GM19455 (cell line): ENCODE measurements around the gene FANCE.
"Not testable (repeated sequence)": the region's sequence is repeated elsewhere in the genome, so short reads cannot be mapped to it uniquely, and the experiment has no call there.

Experiments
- ATAC-seq: cut with Tn5 transposase; IDR thresholded peaks from one replicate; pipeline ENCODE4 v1.9.1; 2021; ENCODE audit not compliant: unreplicated experiment

Gene FANCE

DNA sequence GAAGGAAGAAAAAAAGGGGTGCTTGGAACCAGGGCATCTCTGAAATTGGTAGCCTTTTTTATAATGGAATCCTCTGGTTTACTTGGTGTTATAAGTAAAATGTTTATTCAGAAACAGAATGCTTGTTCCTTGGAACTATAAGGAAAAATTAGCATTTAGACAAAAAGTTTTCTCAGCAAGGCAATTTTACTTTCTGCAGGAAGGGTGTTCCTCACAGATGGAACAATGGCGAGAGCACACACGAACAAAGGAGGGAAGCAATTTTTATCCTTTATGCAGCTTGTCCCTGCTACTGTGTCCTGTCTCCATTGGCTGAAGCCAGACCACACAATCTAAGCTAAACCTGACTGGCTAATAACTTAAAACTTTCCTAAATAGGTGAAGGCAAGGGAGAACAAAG, 22.7 kb upstream of the FANCE start:
- no peak for ATAC-seq

DNA sequence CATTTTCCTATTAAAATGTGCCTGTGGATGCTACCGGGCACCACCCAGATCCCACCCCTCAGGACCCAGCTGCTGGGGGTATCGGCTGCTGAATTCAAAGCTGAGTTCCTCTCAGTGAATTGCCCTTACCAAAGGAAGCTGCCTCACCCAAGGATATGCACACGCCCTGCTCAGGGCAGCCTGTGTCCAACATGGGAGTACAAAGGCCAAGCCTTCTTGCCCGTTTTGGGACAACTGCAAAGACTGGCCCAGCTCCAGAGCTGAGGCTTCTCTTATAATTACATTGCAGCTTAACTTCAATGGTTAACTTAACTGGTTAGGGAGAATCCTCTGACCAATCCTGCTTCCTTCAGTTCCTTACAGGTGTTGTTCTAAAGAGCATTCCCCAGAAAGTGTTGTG, 19.8 kb upstream of the FANCE start:
- no peak for ATAC-seq

DNA sequence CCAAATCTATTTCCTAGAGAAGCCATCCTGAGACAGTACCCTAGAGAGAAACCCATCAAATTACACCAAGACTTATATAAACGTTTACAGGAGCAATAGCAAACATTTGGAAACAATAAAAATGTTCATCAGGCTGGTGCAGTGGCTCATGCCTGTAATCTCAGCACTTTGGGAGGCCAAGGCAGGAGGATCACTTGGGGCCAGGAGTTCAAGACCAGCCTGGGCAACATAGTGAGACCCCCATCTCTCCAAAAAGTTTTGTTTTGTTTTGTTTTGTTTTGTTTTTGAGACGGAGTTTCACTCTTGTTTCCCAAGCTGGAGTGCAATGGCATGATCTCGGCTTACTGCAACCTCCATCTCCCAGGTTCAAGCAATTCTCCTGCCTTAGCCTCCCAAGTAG, 19.4 kb upstream of the FANCE start:
- ATAC-seq, result not testable (repeated sequence)

DNA sequence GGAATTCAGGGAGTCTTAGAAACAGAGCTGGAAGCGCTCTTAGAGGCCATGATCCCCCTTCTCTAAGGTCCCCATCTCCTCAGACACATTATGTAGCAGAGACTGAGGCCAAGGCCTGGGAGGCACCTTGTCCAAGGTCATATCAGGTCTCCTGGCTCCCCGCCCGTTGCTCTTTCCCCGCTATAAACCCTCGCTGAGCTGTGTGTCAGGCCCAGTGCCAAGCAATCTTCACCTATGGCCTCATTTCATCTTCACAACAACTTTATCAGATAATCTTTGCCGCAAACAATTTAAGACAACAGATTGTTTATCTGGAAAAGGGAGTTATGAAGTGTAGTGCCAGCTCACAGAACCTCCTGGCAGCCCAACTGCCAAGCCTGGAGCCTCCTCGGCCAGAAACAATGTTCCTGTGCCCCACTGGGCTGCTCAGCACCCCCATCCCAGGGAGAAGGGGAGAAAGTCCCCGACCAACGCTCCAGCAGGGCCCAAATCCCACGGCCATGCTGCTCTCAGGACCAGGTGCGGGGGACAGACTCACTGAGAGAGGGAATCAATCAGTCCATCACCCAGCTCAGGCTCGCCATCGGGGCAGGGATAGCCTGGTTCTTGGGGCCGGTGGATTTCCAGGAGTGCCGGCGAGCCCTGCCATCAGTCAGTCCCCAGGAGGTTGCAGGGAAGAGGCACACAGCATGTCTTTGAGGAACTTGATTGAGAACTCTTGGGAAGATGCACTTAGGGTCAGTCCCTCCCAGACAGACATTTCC, 16.9 kb upstream of the FANCE start:
- ATAC-seq, result no peak

DNA sequence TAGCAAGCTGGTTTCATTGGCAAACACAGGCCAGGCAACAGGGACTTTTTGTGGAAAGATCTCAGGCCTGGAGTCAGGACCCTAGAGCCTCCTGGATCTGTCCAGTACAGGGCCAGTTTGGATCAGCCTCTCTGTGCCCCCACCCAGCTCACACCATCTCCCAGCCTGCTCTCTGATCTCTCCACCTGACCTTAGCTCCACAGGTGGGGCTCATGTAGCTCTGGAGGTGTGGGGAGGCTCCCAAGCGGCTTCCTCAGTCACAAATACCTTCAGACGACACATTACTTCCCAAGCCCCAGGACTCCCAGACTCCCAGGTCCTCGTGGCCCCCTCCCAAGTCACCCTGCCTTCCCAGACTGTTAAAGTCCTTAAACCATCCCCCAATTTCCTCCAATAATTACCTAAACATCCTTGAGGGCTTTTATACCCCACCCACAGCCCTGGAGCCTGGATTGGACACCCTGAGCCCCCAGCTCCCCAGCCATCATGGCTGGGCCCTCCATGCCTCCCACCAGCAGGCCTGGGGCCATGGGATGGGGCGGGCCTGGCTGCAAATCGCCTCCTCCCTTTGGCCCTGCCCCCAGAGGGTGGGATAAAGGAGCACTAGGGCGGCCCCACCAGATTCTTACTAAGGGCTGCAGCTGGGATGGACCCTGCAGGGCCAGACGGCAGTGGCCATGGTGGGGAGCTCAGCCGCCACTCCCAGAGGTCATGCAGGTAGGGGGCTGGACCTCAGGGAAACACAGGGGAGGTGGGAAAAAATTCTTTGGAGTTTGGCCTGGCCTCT, 15.9 kb upstream of the FANCE start:
- no peak for ATAC-seq

DNA sequence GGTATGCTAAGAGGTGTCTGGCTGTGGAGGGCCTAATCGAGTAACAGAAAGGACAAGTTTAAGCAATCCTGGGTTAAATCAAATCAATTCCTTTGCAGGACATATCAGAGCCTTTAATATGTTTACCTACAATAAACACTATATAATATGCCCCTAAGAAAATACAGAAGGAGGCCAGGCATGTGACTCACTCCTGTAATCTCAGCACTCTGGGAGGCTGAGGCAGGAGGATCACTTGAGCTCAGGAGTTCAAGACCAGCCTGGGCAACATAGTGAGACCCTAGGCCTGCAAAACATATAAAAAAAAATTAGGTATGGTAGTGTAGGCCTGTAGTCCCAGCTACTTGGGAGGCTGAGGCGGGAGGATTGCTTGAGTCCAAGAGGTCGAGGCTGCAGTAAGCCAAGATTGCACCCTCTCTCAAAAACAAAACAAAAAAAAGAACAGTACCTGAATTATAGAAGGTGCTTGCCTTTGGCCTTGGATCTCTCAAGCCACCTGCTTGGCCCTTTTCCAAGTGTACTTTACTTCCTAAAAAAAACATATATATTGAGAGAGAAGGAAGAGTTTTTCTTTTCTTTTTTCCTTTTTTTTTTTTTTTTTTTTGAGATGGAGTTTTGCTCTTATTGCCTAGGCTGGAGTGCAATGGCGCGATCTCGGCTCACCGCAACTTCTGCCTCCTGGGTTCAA, 13.6 kb upstream of the FANCE start:
- not testable (repeated sequence) for ATAC-seq

DNA sequence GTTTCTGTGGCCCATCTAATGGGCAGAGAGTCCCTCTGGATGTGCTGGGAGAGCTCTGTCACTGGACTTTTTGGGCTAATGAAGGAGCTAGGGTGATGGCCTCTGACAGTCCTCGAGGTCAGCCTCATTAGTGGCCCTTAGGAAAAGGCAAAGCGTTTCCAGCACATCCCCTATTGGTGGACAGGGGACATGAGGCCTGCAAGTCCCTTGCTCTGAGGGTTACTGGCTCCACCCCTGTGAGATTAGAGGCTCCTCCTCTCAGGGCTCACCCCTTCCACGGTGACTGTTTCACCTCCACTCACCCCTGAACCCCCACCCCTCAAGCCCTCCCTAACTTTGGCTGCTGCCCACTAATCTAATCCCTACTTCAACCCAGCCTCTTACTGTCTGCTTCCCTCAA, 12.8 kb upstream of the FANCE start:
- ATAC-seq, result no peak

DNA sequence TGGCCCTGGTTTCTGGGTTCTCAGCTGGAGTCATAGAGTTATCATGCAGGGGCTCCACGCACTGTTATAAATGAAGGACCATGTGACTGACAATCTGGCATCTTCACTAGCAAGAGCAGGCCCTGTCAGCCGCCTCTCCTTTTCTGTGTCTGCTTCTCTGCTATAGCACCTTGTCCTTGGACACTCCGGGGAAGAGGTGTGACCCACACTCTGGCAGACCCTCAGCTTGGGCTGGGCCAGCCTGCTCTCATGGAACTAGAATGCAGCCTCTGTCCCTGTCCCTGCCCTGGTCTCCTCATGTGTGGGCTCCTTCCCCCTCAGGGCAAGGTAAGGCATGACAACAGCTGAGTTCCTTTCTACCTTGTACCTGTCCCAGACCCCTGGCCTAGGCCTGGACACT, 10.9 kb upstream of the FANCE start:
- no peak for ATAC-seq

DNA sequence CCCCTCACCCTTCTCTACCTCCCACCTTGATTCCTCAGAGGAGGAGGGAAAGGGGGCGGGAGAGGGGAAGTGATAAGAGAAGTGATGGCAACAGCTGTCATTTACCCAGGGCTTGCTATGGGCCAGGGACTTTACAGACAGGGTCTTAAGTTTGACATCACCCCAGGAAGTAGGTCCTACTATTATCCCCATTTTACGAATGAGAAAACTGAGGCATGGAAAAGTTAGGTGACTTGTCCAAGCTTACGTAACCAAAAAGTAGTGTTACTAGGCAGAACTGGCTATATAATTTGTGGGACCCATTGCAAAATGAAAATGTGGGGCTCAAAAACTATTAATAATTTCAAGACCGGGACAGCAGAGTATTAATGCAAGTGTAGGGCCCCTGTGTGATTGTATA, 10.5 kb upstream of the FANCE start:
- ATAC-seq, result no peak

DNA sequence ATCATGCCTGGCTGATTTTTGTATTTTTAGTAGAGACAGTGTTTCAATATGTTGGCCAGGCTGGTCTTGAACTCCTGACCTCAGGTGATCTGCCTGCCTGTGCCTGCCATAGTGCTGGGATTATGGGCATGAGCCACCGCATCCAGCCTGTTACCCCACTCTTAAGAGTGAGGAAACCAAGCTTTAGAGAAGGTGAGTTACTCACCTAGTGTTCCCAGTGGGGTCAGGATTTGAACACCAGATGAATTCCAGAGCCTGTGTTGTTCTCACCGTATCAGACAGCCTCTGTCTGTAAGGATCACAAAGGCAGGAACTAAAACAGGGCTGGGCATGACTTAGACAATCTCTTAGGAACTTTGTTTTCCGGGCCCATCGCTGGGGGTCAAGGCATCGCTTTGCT, 9.4 kb upstream of the FANCE start:
- ATAC-seq, result no peak

DNA sequence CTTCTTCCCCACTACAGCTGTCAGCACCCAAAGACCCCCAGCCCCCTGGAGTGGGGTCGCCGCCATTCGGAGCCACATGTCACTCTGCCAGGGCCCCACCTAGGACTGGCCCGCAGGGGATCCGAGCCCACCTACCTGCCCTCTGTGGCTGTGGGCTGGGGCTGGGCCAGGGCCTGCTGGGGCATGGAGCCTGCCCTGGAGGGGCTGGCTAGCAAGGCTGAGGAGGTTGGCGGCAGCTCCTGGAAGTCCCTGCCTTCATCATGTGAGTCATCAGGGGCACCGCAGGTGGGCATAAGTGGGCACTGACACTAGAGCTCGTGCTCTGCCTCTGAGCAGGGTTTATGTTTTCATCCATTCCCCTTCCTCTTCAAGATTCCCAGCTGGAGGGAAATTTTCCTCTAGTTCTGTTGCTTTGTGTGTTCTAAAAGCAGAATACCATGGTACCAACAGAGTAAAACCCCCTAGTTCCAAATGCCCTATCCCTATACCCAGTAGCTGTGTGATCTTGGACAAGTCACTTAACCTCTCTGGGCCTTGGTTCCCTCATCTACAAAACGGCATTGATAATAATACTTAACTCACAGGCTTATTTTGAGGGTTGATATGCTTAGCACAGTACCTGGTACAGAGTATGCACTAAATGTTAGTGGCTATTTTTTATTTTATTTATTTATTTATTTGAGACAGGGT, 8.7 kb upstream of the FANCE start:
- no peak for ATAC-seq

DNA sequence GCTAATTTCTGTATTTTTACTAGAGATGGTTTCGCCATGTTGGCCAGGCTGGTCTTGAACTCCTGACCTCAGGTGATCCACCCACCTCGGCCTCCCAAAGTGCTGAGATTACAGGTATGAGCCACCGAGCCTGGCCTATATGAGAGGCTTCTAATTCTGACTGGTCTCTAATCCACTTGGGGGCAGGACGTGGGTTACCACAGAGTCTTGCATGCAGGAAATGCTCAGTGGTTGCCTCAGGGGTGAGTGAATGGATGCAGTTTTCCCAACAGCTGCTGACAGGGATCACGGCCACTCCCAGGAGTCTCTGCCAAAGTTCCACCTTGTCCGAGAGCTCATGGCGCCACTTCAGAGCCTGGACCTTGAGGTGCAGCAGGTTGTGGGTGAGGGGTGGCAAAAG, 6.4 kb upstream of the FANCE start:
- ATAC-seq, result no peak

DNA sequence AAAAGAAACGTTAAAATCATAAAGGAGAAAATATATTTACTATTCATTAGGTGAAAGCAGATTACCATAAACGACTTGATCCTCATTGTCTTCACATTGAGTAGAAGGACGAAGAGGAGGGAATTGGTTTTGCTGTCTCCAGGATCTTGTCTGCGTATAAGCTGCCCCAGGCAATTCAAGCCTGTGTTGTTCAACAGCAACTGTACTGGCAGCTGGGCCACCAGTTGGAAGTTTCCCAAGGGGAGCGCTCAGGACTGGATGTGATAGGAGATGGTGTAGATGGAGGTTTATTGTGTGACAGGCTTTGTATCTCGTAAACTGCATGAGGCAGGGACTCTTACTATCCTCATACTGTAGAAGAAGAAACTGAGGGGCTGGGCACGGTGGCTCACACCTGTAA, 3.9 kb upstream of the FANCE start:
- ATAC-seq, result no peak

DNA sequence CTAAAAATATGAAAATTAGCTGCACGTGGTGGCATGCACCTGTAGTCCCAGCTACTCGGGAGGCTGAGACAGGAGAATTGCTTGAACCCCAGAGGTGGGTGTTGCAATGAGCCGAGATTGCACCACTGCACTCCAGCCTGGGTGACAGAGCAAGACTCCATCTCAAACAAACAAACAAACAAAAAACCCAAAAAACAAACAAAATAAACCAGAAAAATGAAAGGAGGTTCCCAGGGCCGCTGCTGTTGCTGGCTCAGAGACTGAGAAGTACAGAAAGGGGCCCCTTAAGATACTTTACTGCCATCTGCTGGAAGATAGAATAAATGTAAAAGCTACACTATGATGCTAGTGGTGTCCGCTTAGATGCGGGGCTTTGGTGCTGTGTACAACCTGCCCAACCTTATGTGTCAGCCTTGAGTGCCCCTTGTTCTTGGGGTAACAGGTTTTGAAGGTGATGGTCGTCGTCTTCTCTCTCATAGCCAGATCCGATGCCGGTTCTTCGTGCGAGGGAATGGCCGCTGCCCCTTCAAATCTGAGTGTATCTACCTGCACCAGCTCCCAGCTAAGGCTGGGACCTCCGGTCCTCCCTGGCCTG, 2.8 kb upstream of the FANCE start:
- ATAC-seq, result no peak

DNA sequence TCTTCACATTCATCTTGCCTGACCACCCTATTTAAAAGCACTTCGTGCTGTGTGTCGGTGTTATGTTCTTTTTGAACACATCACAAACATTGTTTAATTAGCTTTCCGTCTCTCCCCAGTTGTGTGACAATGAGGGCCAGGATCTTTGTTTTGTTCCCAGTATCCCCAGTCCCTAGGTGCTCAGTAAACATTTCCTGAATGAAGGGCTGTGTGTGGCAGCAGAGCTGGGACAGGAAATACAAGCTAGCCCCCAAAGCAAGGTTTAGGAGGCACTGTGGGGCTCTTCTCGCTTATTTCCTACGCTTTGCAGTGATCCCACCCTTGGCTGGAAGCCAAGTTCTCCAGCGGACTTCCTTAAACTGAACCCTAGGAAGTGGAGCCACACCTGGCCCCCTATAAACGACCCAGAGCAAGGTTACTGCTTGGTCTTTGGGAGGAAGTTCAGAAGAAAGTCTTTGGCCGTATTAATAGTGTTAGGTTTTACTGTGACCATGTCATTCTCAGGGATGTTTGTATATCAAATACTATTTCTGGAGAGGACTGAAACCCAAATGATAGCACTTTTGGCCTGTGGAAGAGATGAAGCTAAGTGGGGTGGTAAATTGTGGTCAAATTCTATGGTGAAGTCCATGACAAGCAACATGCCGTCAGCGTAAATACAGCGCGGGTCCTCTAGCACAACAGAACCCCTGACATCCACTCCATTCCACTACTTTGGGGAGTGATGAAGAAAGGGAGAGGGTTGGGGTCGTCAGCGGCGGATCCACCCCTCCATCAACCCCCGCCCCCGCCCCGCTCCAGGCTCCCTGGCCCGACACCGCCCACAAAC, 570 bp upstream of the FANCE start:
- no peak for ATAC-seq

DNA sequence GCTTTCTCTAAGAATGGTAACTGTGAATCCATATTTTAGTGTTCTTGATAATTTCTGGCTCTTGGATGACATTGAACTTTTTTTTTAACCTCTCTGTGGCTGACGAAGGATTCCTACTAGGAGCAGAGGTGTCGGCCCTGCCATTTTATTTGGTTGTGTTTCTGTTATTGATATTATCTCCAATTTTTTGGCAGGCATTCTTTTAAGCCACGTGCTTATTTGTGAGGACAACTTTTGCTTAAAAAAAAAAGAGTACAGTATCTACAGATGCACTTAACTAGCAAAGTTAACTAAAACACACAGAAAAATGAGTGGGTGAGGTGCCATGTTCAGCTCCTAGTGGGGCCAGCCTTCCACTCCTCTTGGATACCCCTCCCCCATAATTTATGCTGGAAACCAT, 1.1 kb downstream of the FANCE start:
- no peak for ATAC-seq

DNA sequence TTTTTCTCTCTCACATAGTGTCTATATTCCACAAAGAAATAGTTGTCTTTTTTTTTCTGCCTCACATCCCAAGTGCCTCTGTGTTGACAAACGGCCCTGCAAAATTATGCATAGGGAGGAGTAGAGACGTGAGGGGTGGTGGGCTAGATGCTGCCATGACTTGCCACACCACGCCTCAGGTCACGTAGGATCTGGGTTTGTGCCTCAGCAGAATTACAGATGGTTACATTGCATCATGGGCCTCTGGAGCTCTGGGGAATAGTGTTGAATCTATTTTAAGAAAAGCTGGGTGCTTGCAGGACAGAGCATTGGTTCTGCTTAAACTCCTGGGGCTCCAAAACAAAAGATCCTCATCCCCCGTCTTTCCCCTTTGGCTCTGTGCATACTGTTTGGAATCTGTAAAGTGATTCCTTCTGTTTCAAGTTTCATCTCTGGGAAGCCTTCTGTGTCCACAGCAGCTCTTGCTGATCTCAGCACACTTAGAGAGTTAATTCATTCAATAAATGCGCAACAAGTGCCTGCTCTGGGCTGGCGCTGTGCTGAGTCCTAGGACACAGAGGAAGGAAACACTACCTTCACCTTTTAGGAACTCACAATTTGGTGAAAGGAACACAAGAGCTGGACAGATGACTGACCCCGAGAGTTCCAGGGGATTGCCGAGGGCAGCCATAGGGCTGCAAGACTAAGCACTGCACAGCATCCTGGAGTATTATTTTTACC, 2.4 kb downstream of the FANCE start:
- ATAC-seq, result no peak

DNA sequence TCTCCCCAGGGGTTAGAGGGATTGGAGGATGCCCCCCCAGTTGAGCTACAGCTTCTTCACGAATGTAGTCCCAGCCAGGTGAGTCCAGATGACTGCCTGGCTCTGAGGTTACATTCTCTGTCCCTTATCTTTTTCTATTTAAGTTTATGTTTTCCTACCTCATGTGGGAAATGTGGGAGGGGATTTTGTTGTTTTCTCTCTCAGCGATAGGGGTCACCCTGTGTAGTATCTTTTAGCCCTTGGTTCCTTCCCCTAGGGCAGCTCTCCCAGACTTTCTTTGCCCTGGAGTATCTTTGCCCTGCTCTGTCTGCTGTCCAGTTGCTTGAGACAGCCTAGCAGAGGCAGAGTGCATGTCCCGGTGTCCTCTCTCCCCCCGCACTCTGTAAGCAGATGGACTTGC, 5.8 kb downstream of the FANCE start:
- ATAC-seq, result no peak

DNA sequence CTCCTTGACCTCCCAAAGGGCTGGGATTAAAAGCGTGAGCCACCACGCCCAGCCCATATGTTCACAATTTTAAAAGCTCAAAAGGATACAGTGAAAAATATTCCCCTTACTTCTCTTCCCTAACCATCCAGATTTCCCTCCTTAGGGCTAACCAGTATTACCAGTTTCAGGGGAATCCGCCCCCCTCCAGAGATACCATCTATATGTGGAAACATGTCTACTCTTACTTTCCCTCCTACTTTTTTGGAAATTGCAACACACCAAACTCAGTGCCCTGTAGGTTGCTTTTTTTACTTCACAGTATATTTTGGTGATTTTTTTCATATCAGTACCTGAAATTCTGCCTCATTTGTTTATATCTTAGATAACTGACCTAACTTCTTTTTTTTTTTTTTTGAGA, 9.1 kb downstream of the FANCE start:
- ATAC-seq, result no peak

DNA sequence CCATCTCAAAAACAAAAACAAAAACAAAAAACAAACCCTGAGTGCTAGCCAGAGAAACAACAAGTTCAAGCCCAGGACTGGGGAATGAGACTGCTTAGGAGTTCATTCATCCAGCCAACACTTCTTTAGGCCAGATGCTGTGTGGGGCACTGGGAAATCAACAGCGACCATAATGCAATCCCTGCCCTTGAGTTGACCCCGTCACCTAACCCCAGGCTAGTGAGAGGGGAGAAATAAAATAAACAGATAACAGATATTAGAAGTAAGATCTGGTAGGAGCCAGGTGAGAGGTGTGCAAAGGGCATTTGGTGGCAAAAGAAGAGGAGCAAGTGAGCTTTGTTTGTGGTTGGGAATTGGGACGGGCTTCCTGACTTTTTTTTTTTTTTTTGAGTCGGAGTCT, 11.2 kb downstream of the FANCE start:
- no peak for ATAC-seq
